Activated CD8-positive, alpha-beta memory T cell treated with anti-CD3 and anti-CD28 coated beads, Interleukin-2, amount 10 ng/mL, durations not matched to agents 7 days and 5 days (primary cell): Measurements from ENCODE around the gene NEURL1B. TPM values are rescaled to one million over a fixed set of nuclear protein-coding genes. Genes with fewer than 3 reads are reported as not detected.

ENCODE experiments used
- ATAC-seq: fragments of 150-1000 bp; cut with Tn5 transposase; one replicate; pipeline ENCODE4 v1.10.0; 2021; ENCODE audit warnings: moderate library complexity
- CTCF ChIA-PET: fragments of 350-600 bp; sonication (Branson Sonifier 250); formaldehyde crosslinking; loops from one replicate; lab custom pipeline; 2021; ENCODE audit warnings: antibody characterized with exemption; lab: Charles Lee
- DNase-seq: peaks from one replicate; pipeline ENCODE4 v3.0.0-alpha.2; 2020
- H3K27ac Mint-ChIP-seq: one replicate; pipeline ENCODE4 v1.8.0; 2021; ENCODE audit warnings: mild to moderate bottlenecking, mixed read lengths
- H3K27me3 Mint-ChIP-seq: one replicate; pipeline ENCODE4 v1.8.0; 2021; ENCODE audit warnings: mixed read lengths
- H3K36me3 Mint-ChIP-seq: one replicate; pipeline ENCODE4 v1.8.0; 2021; ENCODE audit warnings: mild to moderate bottlenecking, mixed read lengths
- H3K4me1 Mint-ChIP-seq: one replicate; pipeline ENCODE4 v1.8.0; 2021; ENCODE audit warnings: mixed read lengths
- H3K4me3 Mint-ChIP-seq: one replicate; pipeline ENCODE4 v1.8.0; 2021; ENCODE audit warnings: mild to moderate bottlenecking, moderate library complexity, mixed read lengths
- H3K9me3 Mint-ChIP-seq: one replicate; pipeline ENCODE4 v1.8.0; 2022; ENCODE audit warnings: low read depth, mixed read lengths
- total RNA-seq, 2 experiments: library from RNA; stranded (reverse); gene quantifications; one replicate each; pipeline ENCODE4 v1.2.3, GENCODE V29; 2021

The NEURL1B gene
- total RNA-seq, 2 experiments from 2014 or later = 0.26 to 1.7 TPM

GRCh38 chr5:172661526-172661925 lies 20.5 kb downstream of the NEURL1B start:
- no peak overlapping the region for H3K27ac Mint-ChIP-seq
- no peaks in the 10 kb centered on the region for H3K27me3 Mint-ChIP-seq
- ATAC-seq (no peak), DNase-seq (no peak)
- CTCF ChIA-PET = no interaction called here
- no peaks in the 10 kb centered on the region for H3K9me3 Mint-ChIP-seq
- H3K4me1 Mint-ChIP-seq = no peaks in the 10 kb centered on the region
- H3K36me3 Mint-ChIP-seq = no peaks in the 10 kb centered on the region
- H3K4me3 Mint-ChIP-seq = no peak overlapping the region

- H3K36me3 Mint-ChIP-seq = no peaks in the 10 kb centered on the region
- H3K4me1 Mint-ChIP-seq = no peaks in the 10 kb centered on the region
- CTCF ChIA-PET = no interaction called here
- ATAC-seq (no peak), DNase-seq (no peak)
- no peak overlapping the region for H3K4me3 Mint-ChIP-seq
- no peak overlapping the region for H3K27ac Mint-ChIP-seq
- no peaks in the 10 kb centered on the region for H3K27me3 Mint-ChIP-seq
- no peaks in the 10 kb centered on the region for H3K9me3 Mint-ChIP-seq
Observed at GRCh38 chr5:172662596-172662995, 21.5 kb downstream of the NEURL1B start.

- no peak for ATAC-seq
- DNase-seq = no peak
- CTCF ChIA-PET = no interaction called here
- Mint-ChIP-seq H3K36me3 (no peaks in the 10 kb centered on the region), H3K27me3 (no peaks in the 10 kb centered on the region), H3K4me1 (no peaks in the 10 kb centered on the region), H3K4me3 (no peak overlapping the region), H3K27ac (no peak overlapping the region), H3K9me3 (no peaks in the 10 kb centered on the region)
Observed at GRCh38 chr5:172664018-172664417, 23.0 kb downstream of the NEURL1B start.

GRCh38 chr5:172664681-172665541 lies 23.8 kb downstream of the NEURL1B start:
- CTCF ChIA-PET = interaction anchor here (3.1 kb wide), 1 partner anchor 32 kb away, joined by 16 read pairs; no protein-coding TSS in a partner anchor
- no peak for ATAC-seq
- no peaks in the 10 kb centered on the region for H3K36me3 Mint-ChIP-seq
- no peaks in the 10 kb centered on the region for H3K9me3 Mint-ChIP-seq
- no peak for DNase-seq
- no peaks in the 10 kb centered on the region for H3K4me1 Mint-ChIP-seq
- no peak overlapping the region for H3K27ac Mint-ChIP-seq
- H3K4me3 Mint-ChIP-seq = no peak overlapping the region
- no peaks in the 10 kb centered on the region for H3K27me3 Mint-ChIP-seq

GRCh38 chr5:172666251-172666650 lies 25.2 kb downstream of the NEURL1B start:
- CTCF ChIA-PET = interaction anchor here (0.9 to 3.1 kb wide), 3 partner anchors 17 to 31 kb away, joined by 3 to 16 read pairs (median 4); no protein-coding TSS in a partner anchor
- no peak for ATAC-seq
- no peaks in the 10 kb centered on the region for H3K4me1 Mint-ChIP-seq
- H3K27me3 Mint-ChIP-seq = no peaks in the 10 kb centered on the region
- no peak overlapping the region for H3K27ac Mint-ChIP-seq
- no peaks in the 10 kb centered on the region for H3K9me3 Mint-ChIP-seq
- no peak for DNase-seq
- H3K36me3 Mint-ChIP-seq = no peaks in the 10 kb centered on the region
- no peak overlapping the region for H3K4me3 Mint-ChIP-seq

- CTCF ChIA-PET = no interaction called here
- DNase-seq (no peak), ATAC-seq (no peak)
- Mint-ChIP-seq H3K27ac (no peak overlapping the region), H3K4me1 (no peaks in the 10 kb centered on the region), H3K27me3 (peaks cover 16% of the 10 kb centered on the region), H3K36me3 (no peaks in the 10 kb centered on the region), H3K9me3 (no peaks in the 10 kb centered on the region), H3K4me3 (no peak overlapping the region)
Observed at GRCh38 chr5:172667786-172668593, 26.9 kb downstream of the NEURL1B start.

- no peaks in the 10 kb centered on the region for H3K4me1 Mint-ChIP-seq
- CTCF ChIA-PET = no interaction called here
- H3K4me3 Mint-ChIP-seq = no peak overlapping the region
- no peaks in the 10 kb centered on the region for H3K9me3 Mint-ChIP-seq
- H3K36me3 Mint-ChIP-seq = no peaks in the 10 kb centered on the region
- no peak for ATAC-seq
- DNase-seq = no peak
- H3K27ac Mint-ChIP-seq = no peak overlapping the region
- H3K27me3 Mint-ChIP-seq = peaks cover 17% of the 10 kb centered on the region
Observed at GRCh38 chr5:172668594-172669071, 27.6 kb downstream of the NEURL1B start.

- CTCF ChIA-PET = no interaction called here
- H3K27ac Mint-ChIP-seq = no peak overlapping the region
- DNase-seq (no peak), ATAC-seq (no peak)
- H3K9me3 Mint-ChIP-seq = no peaks in the 10 kb centered on the region
- H3K36me3 Mint-ChIP-seq = no peaks in the 10 kb centered on the region
- no peaks in the 10 kb centered on the region for H3K4me1 Mint-ChIP-seq
- H3K27me3 Mint-ChIP-seq = peaks cover 17% of the 10 kb centered on the region
- no peak overlapping the region for H3K4me3 Mint-ChIP-seq
Observed at GRCh38 chr5:172669386-172670004, 28.4 kb downstream of the NEURL1B start.

GRCh38 chr5:172670005-172670402 lies 28.9 kb downstream of the NEURL1B start:
- Mint-ChIP-seq H3K27me3 (peaks cover 17% of the 10 kb centered on the region), H3K36me3 (no peaks in the 10 kb centered on the region), H3K9me3 (no peaks in the 10 kb centered on the region), H3K4me3 (no peak overlapping the region), H3K4me1 (no peaks in the 10 kb centered on the region), H3K27ac (no peak overlapping the region)
- DNase-seq = no peak
- CTCF ChIA-PET = no interaction called here
- ATAC-seq = no peak

GRCh38 chr5:172670444-172670843 lies 29.4 kb downstream of the NEURL1B start:
- no peaks in the 10 kb centered on the region for H3K36me3 Mint-ChIP-seq
- CTCF ChIA-PET = no interaction called here
- ATAC-seq = no peak

GRCh38 chr5:172671091-172671490 lies 30.0 kb downstream of the NEURL1B start:
- CTCF ChIA-PET = no interaction called here
- H3K4me3 Mint-ChIP-seq = no peak overlapping the region
- H3K36me3 Mint-ChIP-seq = no peaks in the 10 kb centered on the region
- no peak overlapping the region for H3K27ac Mint-ChIP-seq
- no peaks in the 10 kb centered on the region for H3K9me3 Mint-ChIP-seq
- no peak for DNase-seq
- ATAC-seq = no peak
- H3K27me3 Mint-ChIP-seq = peaks cover 17% of the 10 kb centered on the region
- H3K4me1 Mint-ChIP-seq = no peaks in the 10 kb centered on the region

More at GRCh38 chr5:172670444-172670843, 29.4 kb downstream of the NEURL1B start:
- H3K27ac Mint-ChIP-seq = no peak overlapping the region
- H3K27me3 Mint-ChIP-seq = peaks cover 17% of the 10 kb centered on the region
- no peaks in the 10 kb centered on the region for H3K9me3 Mint-ChIP-seq
- no peak for DNase-seq
- H3K4me1 Mint-ChIP-seq = no peaks in the 10 kb centered on the region
- no peak overlapping the region for H3K4me3 Mint-ChIP-seq

GRCh38 chr5:172672681-172673080 lies 31.6 kb downstream of the NEURL1B start:
- Mint-ChIP-seq H3K27me3 (peaks cover 17% of the 10 kb centered on the region), H3K9me3 (no peaks in the 10 kb centered on the region), H3K4me1 (no peaks in the 10 kb centered on the region), H3K4me3 (no peak overlapping the region), H3K27ac (no peak overlapping the region), H3K36me3 (no peaks in the 10 kb centered on the region)
- DNase-seq (no peak), ATAC-seq (no peak)
- CTCF ChIA-PET = no interaction called here

GRCh38 chr5:172674155-172674554 lies 33.1 kb downstream of the NEURL1B start:
- H3K27me3 Mint-ChIP-seq = peaks cover 17% of the 10 kb centered on the region
- no peak overlapping the region for H3K27ac Mint-ChIP-seq
- no peak for ATAC-seq

More at GRCh38 chr5:172674155-172674554, 33.1 kb downstream of the NEURL1B start:
- Mint-ChIP-seq H3K4me1 (no peaks in the 10 kb centered on the region), H3K9me3 (no peaks in the 10 kb centered on the region), H3K4me3 (no peak overlapping the region), H3K36me3 (no peaks in the 10 kb centered on the region)
- DNase-seq = no peak
- CTCF ChIA-PET = interaction anchor here (0.7 kb wide), 1 partner anchor 296 kb away, joined by 4 read pairs; no protein-coding TSS in a partner anchor
